ENCODE measurements around the gene PRND.
"Not testable (repeated sequence)": the region's sequence is repeated elsewhere in the genome, so short reads cannot be mapped to it uniquely, and the experiment has no call there.

- TF ChIP-seq CTCF (IDR thresholded peaks at IDR 0.05); EZH2 (IDR thresholded peaks at IDR 0.05; ENCODE audit: borderline replicate concordance, insufficient read depth, low read depth, low read length, poor library complexity, severe bottlenecking): not testable (repeated sequence)
Measured at GRCh38 chr20:4706941-4707340, 14.8 kb upstream of the PRND start.
